HepG2 (cell line): ENCODE results near the gene SERPINE2. TPM values are rescaled to one million over a fixed set of nuclear protein-coding genes. Genes with fewer than 3 reads are reported as not detected.

Experiments
- ATAC-seq: fragments of 200-7000 bp; cut with Tn5 transposase; 3 replicates; pipeline ENCODE4 v1.9.1; 2020; ENCODE audit warnings: mild to moderate bottlenecking, moderate library complexity
- BruUV-seq: library from RNA; stranded (reverse); fragments of 400-500 nt; replicated peaks from 2 replicates; lab custom pipeline; 2021; lab: Mats Ljungman, UMichigan
- CTCF ChIA-PET: fragments of 300-600 bp; formaldehyde crosslinking; extraction: SDS; loops from one replicate; lab custom pipeline; 2021; ENCODE audit warnings: low total read pairs, inconsistent platforms, low intra/inter-chr PET ratio; lab: Yijun Ruan, JAX
- POLR2A ChIA-PET: fragments of 350-600 bp; sonication (Branson Sonifier 250); formaldehyde crosslinking; loops from one replicate; lab custom pipeline; 2020; ENCODE audit warnings: antibody characterized with exemption, inconsistent platforms; lab: Yijun Ruan, JAX
- DNase-seq: peaks from one replicate; pipeline ENCODE4 v3.0.0-alpha.2; 2015; ENCODE audit warnings: low spot score
- FAIRE-seq: peaks from 3 replicates; lab custom pipeline; 2011; peaks lifted over from hg19 to GRCh38; lab: Jason Lieb, UNC
- H2AFZ ChIP-seq: one replicate; pipeline ENCODE4 v1.6.1; 2011; ENCODE audit warnings: low read length, inconsistent platforms
- H3K27ac ChIP-seq: fragments of 300-600 bp; 3 replicates; pipeline ENCODE4 v1.8.0; 2011; ENCODE audit warnings: mixed run types, mild to moderate bottlenecking, mixed read lengths, low read length, inconsistent platforms; ENCODE audit not compliant: insufficient read depth; ENCODE audit errors: extremely low read length
- H3K27me3 ChIP-seq, 2 experiments: fragments of 200-600 bp in 1 of 2; 2 replicates in 1 of 2; 3 replicates in 1 of 2; pipeline versions ENCODE4 v1.6.0 to v1.8.0; 2011; ENCODE audit warnings: low read length in 2 of 2, mild to moderate bottlenecking in 2 of 2, moderate library complexity in 2 of 2, inconsistent platforms in 1 of 2; ENCODE audit not compliant: insufficient read depth in 2 of 2, control insufficient read depth in 1 of 2
- H3K36me3 ChIP-seq, 2 experiments: fragments of 200-600 bp in 1 of 2; replicated peaks in 1 of 2; 2 replicates in 1 of 2; 3 replicates in 1 of 2; pipeline versions ENCODE4 v1.5.1 to v1.8.0; 2011; ENCODE audit warnings: low read length in 2 of 2, inconsistent platforms in 1 of 2; ENCODE audit not compliant: insufficient read depth in 2 of 2, control insufficient read depth in 1 of 2
- H3K4me1 ChIP-seq: 2 replicates; pipeline ENCODE4 v1.5.1; 2012; ENCODE audit warnings: low read length, inconsistent platforms; ENCODE audit not compliant: insufficient read depth
- H3K4me2 ChIP-seq: 2 replicates; pipeline ENCODE4 v1.6.0; 2011; ENCODE audit warnings: low read depth, low read length, inconsistent platforms
- H3K4me3 ChIP-seq, 3 experiments: fragments of 200-600 bp in 1 of 3; sonication (generic), shearing (Covaris generic) in 1 of 3; replicated peaks in 1 of 3; 2 replicates each; pipeline ENCODE4 v1.5.1; 2011 to 2016; ENCODE audit warnings: low read length in 3 of 3, inconsistent platforms in 2 of 3, low read depth in 2 of 3, mild to moderate bottlenecking in 2 of 3, control low read depth in 1 of 3, mixed read lengths in 1 of 3; ENCODE audit not compliant: insufficient read depth in 1 of 3
- H3K79me2 ChIP-seq: one replicate; pipeline ENCODE4 v1.6.1; 2011; ENCODE audit warnings: low read length, inconsistent platforms; ENCODE audit not compliant: insufficient read depth
- H3K9ac ChIP-seq: 2 replicates; pipeline ENCODE4 v1.6.0; 2011; ENCODE audit warnings: mild to moderate bottlenecking, low read depth, low read length, inconsistent platforms; ENCODE audit not compliant: insufficient read depth
- H3K9me3 ChIP-seq: 2 replicates; pipeline ENCODE4 v1.5.1; 2012; ENCODE audit warnings: mild to moderate bottlenecking, low read length
- H4K20me1 ChIP-seq: 2 replicates; pipeline ENCODE4 v1.6.0; 2011; ENCODE audit warnings: inconsistent platforms, mild to moderate bottlenecking, low read length, moderate library complexity; ENCODE audit not compliant: insufficient read depth
- CSRNP1 ChIP-seq: sonication (generic); formaldehyde crosslinking; IDR thresholded peaks from 2 replicates; pipeline ENCODE4 v1.8.1; 2023; ENCODE audit warnings: mild to moderate bottlenecking, missing genetic modification reagents
- MTF1 ChIP-seq: sonication (generic); formaldehyde crosslinking; IDR thresholded peaks from 2 replicates; pipeline ENCODE4 v1.5.0; 2020; ENCODE audit warnings: missing genetic modification reagents
- NFYB ChIP-seq: sonication (generic); formaldehyde crosslinking; IDR thresholded peaks from 2 replicates; pipeline ENCODE4 v1.4.0; 2020; ENCODE audit warnings: missing genetic modification reagents
- RFX1 ChIP-seq: fragments of 450-650 bp; IDR thresholded peaks from 2 replicates; pipeline ENCODE4 v1.6.1; 2017
- SMAD3 ChIP-seq: sonication (generic); formaldehyde crosslinking; IDR thresholded peaks from 2 replicates; pipeline ENCODE4 v1.4.0; 2020; ENCODE audit warnings: missing genetic modification reagents
- ZNF292 ChIP-seq: sonication (generic); formaldehyde crosslinking; IDR thresholded peaks from 2 replicates; pipeline ENCODE4 v1.8.1; 2022; ENCODE audit warnings: mild to moderate bottlenecking, low read depth, missing genetic modification reagents, borderline replicate concordance
- ZNF737 ChIP-seq: sonication (generic); formaldehyde crosslinking; IDR thresholded peaks from 2 replicates; pipeline ENCODE4 v1.5.0; 2020; ENCODE audit warnings: missing genetic modification reagents, mild to moderate bottlenecking, borderline replicate concordance
- ZNF792 ChIP-seq: IDR thresholded peaks from 2 replicates; pipeline ENCODE4 v1.6.1; 2016
- WGBS: methylation state at CpG from one replicate; pipeline ENCODE4 v1.1.6; 2017; ENCODE audit warnings: low lambda C conversion rate; 5-methylcytosine and 5-hydroxymethylcytosine counted together
- in situ Hi-C: cut with HindIII; loops from 2 replicates; pipeline ENCODE4 v1.10.0; 2017; ENCODE audit warnings: low pct_unique_long_range_greater_than_20kb; ENCODE audit not compliant: extremely low pct_ligation_motif_present
- intact Hi-C: fragments of 100-400 bp; cut with micrococcal nuclease; formaldehyde crosslinking; loops from one replicate; pipeline ENCODE4 v1.10.0; 2022; ENCODE audit not compliant: unreplicated experiment
- polyA plus RNA-seq, 8 experiments: library from polyadenylated mRNA; depleted of rRNA in 3 of 8; stranded (reverse) in 7 of 8; unstranded in 1 of 8; fragments of >200 nt; fragmentation: Illumina TruSeq in 4 of 8; extraction: Trizol in 4 of 8; gene quantifications; 2 replicates each; pipeline versions ENCODE4 v1.2.1 to v1.2.3, GENCODE V29; 2011 to 2016; ENCODE audit warnings: low read depth in 4 of 8, missing spikeins in 1 of 8, mixed read lengths in 1 of 8; ENCODE audit not compliant: insufficient read depth in 1 of 8
- total RNA-seq, 5 experiments: library from RNA; depleted of rRNA; stranded (reverse); fragments of >200 nt; fragmentation: Illumina TruSeq; extraction: Trizol; gene quantifications; 2 replicates each; pipeline ENCODE4 v1.2.3, GENCODE V29; 2016; ENCODE audit warnings: low read depth in 1 of 5
- TF ChIP-seq, protein P1 (sequence below): sonication (generic); formaldehyde crosslinking; IDR thresholded peaks from 2 replicates; pipeline ENCODE4 v1.4.0; 2020; ENCODE audit warnings: missing genetic modification reagents, borderline replicate concordance

SERPINE2 gene
- total and polyA plus RNA-seq, 2 of the 13 experiments (the other 11 are each of a cell fraction or from before 2014, with no cell fraction given) = 7.9 to 18.1 TPM

GRCh38 chr2:223993634-223994232 is 45.4 kb downstream of the SERPINE2 start (continued):
- TF ChIP-seq, protein P1, sequence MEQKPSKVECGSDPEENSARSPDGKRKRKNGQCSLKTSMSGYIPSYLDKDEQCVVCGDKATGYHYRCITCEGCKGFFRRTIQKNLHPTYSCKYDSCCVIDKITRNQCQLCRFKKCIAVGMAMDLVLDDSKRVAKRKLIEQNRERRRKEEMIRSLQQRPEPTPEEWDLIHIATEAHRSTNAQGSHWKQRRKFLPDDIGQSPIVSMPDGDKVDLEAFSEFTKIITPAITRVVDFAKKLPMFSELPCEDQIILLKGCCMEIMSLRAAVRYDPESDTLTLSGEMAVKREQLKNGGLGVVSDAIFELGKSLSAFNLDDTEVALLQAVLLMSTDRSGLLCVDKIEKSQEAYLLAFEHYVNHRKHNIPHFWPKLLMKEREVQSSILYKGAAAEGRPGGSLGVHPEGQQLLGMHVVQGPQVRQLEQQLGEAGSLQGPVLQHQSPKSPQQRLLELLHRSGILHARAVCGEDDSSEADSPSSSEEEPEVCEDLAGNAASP (CRISPR knock-in tag) = 0 out of 2 replicates have a peak, but pooled peaks have one; percentile 17
- peak; percentile 59; the same call in 1 of the 2 replicates for TF ChIP-seq SMAD3 (CRISPR knock-in tag)

GRCh38 chr2:223991611-223992010 is 47.5 kb downstream of the SERPINE2 start:
- no TSS peak for BruUV-seq
- Histone ChIP-seq H3K27me3 (no peaks in the 10 kb centered on the region), H3K9ac (no peak overlapping the region), H4K20me1 (no peaks in the 10 kb centered on the region), H3K4me1 (peaks cover 40% of the 10 kb centered on the region), H2AFZ (no peak overlapping the region), H3K4me2 (no peak overlapping the region), H3K4me3 (no peak overlapping the region), H3K27ac (no peak overlapping the region), H3K9me3 (no peaks in the 10 kb centered on the region), H3K36me3 (no peaks in the 10 kb centered on the region), H3K79me2 (no peaks in the 10 kb centered on the region)
- ATAC-seq (no peak), FAIRE-seq (no peak), DNase-seq (no peak)
- CTCF ChIA-PET = interaction anchor here (12.2 kb wide), 1 partner anchor 292 kb away, joined by 272 read pairs; no protein-coding TSS in a partner anchor
- WGBS = 82% methylated on average over 12 of the region's 12 CpGs
- POLR2A ChIA-PET = no interaction called here
- TF ChIP-seq ZNF792 = no peak
- no peak for TF ChIP-seq ZNF292 (CRISPR knock-in tag)
- TF ChIP-seq CSRNP1 (CRISPR knock-in tag) = no peak
- TF ChIP-seq MTF1 (CRISPR knock-in tag) = no peak
- no peak for TF ChIP-seq RFX1
- no peak for TF ChIP-seq ZNF737 (CRISPR knock-in tag)
- no peak for TF ChIP-seq NFYB
- intact Hi-C loops = loop anchor here (2.0 to 10.0 kb wide), 4 partner anchors 31 to 593 kb away; partner anchors contain the start of gene CUL3
- in situ Hi-C loops = loop anchor here (5.0 to 10.0 kb wide), 2 partner anchors 296 to 663 kb away; no protein-coding TSS in a partner anchor
